ENCODE data around the gene P3H2. TPM values are rescaled to one million over a fixed set of nuclear protein-coding genes. Genes with fewer than 3 reads are reported as not detected.

Gene P3H2
- polyA plus RNA-seq, 1 experiment, result 32.6 TPM

GRCh38 chr3:190131329-190131728, 10.6 kb upstream of the P3H2 start:
- ChIA-PET POLR2A (interaction anchor here (1.0 kb wide), 1 partner anchor 21 kb away, joined by 4 read pairs; no protein-coding TSS in a partner anchor), CTCF (interaction anchor here (1.0 to 2.0 kb wide), 2 partner anchors 10 to 71 kb away, joined by 3 to 9 read pairs; partner anchors contain the start of gene P3H2)
- Histone ChIP-seq H3K4me3 (ENCODE audit: low read depth, low read length) (no peak overlapping the region), H3K9me3 (ENCODE audit: control insufficient read depth, insufficient read depth, low read length) (no peaks in the 10 kb centered on the region), H3K27me3 (ENCODE audit: control insufficient read depth, insufficient read depth, low read length) (no peaks in the 10 kb centered on the region), H3K27ac (ENCODE audit: low read depth, low read length) (no peak overlapping the region)
- no peak for DNase-seq (ENCODE audit: low read depth, low spot score)
- no peak for TF ChIP-seq CTCF (IDR thresholded peaks at IDR 0.05; ENCODE audit: low read depth, low read length)

GRCh38 chr3:190130696-190131095, 10.0 kb upstream of the P3H2 start:
- POLR2A ChIA-PET, result interaction anchor here (1.0 kb wide), 1 partner anchor 22 kb away, joined by 4 read pairs; no protein-coding TSS in a partner anchor
- no peaks in the 10 kb centered on the region for H3K27me3 ChIP-seq (ENCODE audit: control insufficient read depth, insufficient read depth, low read length)
- H3K4me3 ChIP-seq (ENCODE audit: low read depth, low read length), result no peak overlapping the region
- TF ChIP-seq CTCF (IDR thresholded peaks at IDR 0.05; ENCODE audit: low read depth, low read length), result no peak
- CTCF ChIA-PET, result interaction anchor here (1.0 to 2.0 kb wide), 3 partner anchors 10 to 170 kb away, joined by 3 to 9 read pairs (median 3); partner anchors contain the start of gene P3H2
- no peak overlapping the region for H3K27ac ChIP-seq (ENCODE audit: low read depth, low read length)
- no peak for DNase-seq (ENCODE audit: low read depth, low spot score)
- H3K9me3 ChIP-seq (ENCODE audit: control insufficient read depth, insufficient read depth, low read length), result no peaks in the 10 kb centered on the region

- POLR2A ChIA-PET, result no interaction called here
These were observed 9.3 kb upstream of the P3H2 start for GRCh38 chr3:190130037-190130436.

GRCh38 chr3:190127797-190128196, 7.1 kb upstream of the P3H2 start:
- TF ChIP-seq CTCF (IDR thresholded peaks at IDR 0.05; ENCODE audit: low read depth, low read length), result no peak
- no peak for DNase-seq (ENCODE audit: low read depth, low spot score)
- ChIA-PET CTCF (interaction anchor here (1.1 kb wide), 1 partner anchor 74 kb away, joined by 4 read pairs; no protein-coding TSS in a partner anchor), POLR2A (no interaction called here)
- Histone ChIP-seq H3K4me3 (ENCODE audit: low read depth, low read length) (no peak overlapping the region), H3K27ac (ENCODE audit: low read depth, low read length) (no peak overlapping the region), H3K27me3 (ENCODE audit: control insufficient read depth, insufficient read depth, low read length) (no peaks in the 10 kb centered on the region), H3K9me3 (ENCODE audit: control insufficient read depth, insufficient read depth, low read length) (no peaks in the 10 kb centered on the region)

More at GRCh38 chr3:190130037-190130436, 9.3 kb upstream of the P3H2 start:
- CTCF ChIA-PET, result interaction anchor here (1.1 to 2.0 kb wide), 2 partner anchors 9 to 169 kb away, joined by 3 to 9 read pairs; partner anchors contain the start of gene P3H2
- Histone ChIP-seq H3K27me3 (ENCODE audit: control insufficient read depth, insufficient read depth, low read length) (no peaks in the 10 kb centered on the region), H3K27ac (ENCODE audit: low read depth, low read length) (no peak overlapping the region), H3K4me3 (ENCODE audit: low read depth, low read length) (no peak overlapping the region), H3K9me3 (ENCODE audit: control insufficient read depth, insufficient read depth, low read length) (no peaks in the 10 kb centered on the region)
- no peak for DNase-seq (ENCODE audit: low read depth, low spot score)
- no peak for TF ChIP-seq CTCF (IDR thresholded peaks at IDR 0.05; ENCODE audit: low read depth, low read length)

GRCh38 chr3:190127195-190127594, 6.5 kb upstream of the P3H2 start:
- Histone ChIP-seq H3K27me3 (ENCODE audit: control insufficient read depth, insufficient read depth, low read length) (no peaks in the 10 kb centered on the region), H3K27ac (ENCODE audit: low read depth, low read length) (no peak overlapping the region), H3K9me3 (ENCODE audit: control insufficient read depth, insufficient read depth, low read length) (no peaks in the 10 kb centered on the region), H3K4me3 (ENCODE audit: low read depth, low read length) (no peak overlapping the region)
- ChIA-PET POLR2A (no interaction called here), CTCF (interaction anchor here (1.1 kb wide), 1 partner anchor 75 kb away, joined by 4 read pairs; no protein-coding TSS in a partner anchor)
- no peak for TF ChIP-seq CTCF (IDR thresholded peaks at IDR 0.05; ENCODE audit: low read depth, low read length)
- no peak for DNase-seq (ENCODE audit: low read depth, low spot score)

Measured in AG04450 (cell line).